GM18508 (cell line): ENCODE results near the gene ABI3BP.
"Not testable (repeated sequence)": the region's sequence is repeated elsewhere in the genome, so short reads cannot be mapped to it uniquely, and the experiment has no call there.

Source experiments
- ATAC-seq: cut with Tn5 transposase; IDR thresholded peaks from one replicate; pipeline ENCODE4 v1.9.1; 2021; ENCODE audit warnings: moderate number of reproducible peaks; ENCODE audit not compliant: insufficient read depth, unreplicated experiment

ABI3BP gene

DNA sequence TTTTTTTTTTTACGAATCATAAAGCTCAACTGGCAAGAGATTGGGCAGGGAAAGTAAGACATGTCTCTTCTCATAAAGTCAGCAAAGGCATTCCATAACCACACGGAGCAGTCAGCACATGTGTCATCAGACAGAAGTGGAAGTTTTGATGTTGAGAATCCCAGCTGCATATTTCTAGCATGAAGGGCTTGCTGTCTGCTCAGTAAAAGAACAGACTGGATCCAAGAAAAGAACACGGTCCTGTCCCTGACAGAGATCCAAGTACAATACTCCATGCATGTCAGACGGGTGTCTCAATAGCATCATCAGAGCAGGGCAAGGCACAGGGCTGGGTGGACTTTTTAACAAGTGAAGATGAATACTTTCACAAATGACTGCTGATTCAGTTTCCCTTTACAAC, 38.2 kb downstream of the ABI3BP start:
- no peak for ATAC-seq

DNA sequence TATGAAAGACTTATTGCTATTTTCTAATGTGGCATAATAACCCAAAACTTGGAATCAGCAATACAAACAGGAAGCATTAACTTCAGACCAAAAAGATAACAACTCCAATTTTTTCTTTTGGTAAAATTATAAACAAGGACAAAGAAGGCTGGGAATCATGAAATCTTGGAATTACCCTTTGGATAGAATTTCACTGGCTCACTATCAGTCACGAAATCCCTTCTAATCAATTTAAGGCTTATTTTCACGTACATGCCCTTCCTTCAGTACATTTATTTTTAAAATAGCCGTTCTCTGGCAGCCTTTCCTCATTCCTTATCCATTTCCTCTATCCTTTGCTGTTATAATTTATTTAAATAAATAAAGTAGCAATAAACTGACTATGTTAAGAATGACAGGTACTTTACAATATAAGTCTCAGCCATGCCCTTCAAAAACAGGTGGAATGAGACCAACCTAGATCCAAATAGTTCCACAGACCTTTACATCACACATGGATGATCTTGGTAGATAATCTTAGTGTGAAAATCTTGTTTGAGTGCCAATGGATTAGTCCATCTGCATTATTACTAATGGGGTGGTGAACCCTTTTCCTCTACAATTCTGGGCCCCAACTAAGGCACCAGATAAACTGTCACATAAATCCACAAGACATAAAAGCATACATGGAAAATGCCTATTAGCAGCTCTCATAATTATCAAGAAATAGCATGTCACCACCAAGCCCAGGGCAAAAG, 38.9 kb downstream of the ABI3BP start:
- no peak for ATAC-seq

DNA sequence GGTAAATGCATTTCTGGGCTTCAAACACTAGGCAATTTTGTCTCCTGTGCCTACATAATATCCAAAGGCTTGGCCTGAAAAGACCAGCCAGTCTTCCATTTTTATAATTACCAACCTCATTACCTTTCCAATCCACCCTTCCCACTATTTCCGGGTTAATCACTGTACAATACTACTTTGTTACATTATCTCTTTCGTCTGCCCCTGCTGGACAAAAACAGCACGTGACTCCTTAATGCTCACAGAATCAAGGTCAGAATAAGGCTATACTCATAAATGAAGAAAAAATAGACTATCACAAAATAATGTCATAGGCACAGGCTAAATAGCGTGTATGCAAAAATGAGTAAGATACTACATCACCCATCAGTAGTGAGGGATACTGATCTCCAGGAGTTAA, 40.1 kb downstream of the ABI3BP start:
- no peak for ATAC-seq

GRCh38 chr3:100947119-100947518, 46.1 kb downstream of the ABI3BP start:
- no peak for ATAC-seq

- ATAC-seq: not testable (repeated sequence)
Measured at GRCh38 chr3:100946096-100946495, 47.1 kb downstream of the ABI3BP start.

DNA sequence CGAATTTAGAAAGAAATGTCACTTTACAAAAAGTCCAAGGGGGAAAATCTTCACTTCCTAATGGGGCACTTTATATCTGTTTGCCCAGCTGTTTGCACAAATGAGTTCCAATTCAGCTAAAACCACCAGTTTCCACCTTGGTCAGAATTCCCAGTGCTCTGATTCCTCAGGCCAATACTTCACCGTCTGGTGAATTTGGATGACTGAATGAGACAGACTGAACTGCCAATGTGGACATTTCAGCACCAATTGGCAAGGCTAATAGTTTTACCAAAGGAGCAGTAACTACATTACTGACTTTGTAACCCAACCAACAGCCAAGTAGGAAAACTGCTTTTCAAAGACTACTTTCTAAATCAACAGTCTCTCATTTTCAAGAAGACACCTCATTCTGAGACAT, 51.8 kb downstream of the ABI3BP start:
- no peak for ATAC-seq

DNA sequence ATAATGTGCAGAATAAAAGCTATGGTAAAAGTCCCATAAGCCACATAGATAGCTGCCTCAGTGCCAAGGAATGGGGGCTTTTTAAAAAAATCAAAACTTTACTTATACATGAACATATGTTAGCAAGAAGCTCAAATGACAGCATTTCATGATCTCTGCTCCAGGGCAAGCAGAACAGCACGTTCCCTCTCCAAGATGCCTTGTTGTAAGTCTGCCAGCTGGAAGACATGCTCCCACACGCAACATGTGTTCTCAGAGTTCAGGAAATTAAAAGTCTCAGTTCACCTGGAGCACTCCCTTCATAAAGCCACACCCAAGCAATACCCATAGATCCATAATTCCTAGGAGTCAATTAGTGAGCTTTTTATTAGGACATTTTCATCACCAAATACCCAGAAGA, 52.2 kb downstream of the ABI3BP start:
- no peak for ATAC-seq

GRCh38 chr3:100936931-100937330, 56.3 kb downstream of the ABI3BP start:
- no peak for ATAC-seq

GRCh38 chr3:100932491-100932890, 60.7 kb downstream of the ABI3BP start:
- ATAC-seq: no peak

GRCh38 chr3:100928638-100929428, 64.4 kb downstream of the ABI3BP start:
- ATAC-seq: no peak

- ATAC-seq: no peak
Measured at GRCh38 chr3:100927775-100928174, 65.4 kb downstream of the ABI3BP start.

- ATAC-seq: no peak
Measured at GRCh38 chr3:100915706-100916495, 77.3 kb downstream of the ABI3BP start.

DNA sequence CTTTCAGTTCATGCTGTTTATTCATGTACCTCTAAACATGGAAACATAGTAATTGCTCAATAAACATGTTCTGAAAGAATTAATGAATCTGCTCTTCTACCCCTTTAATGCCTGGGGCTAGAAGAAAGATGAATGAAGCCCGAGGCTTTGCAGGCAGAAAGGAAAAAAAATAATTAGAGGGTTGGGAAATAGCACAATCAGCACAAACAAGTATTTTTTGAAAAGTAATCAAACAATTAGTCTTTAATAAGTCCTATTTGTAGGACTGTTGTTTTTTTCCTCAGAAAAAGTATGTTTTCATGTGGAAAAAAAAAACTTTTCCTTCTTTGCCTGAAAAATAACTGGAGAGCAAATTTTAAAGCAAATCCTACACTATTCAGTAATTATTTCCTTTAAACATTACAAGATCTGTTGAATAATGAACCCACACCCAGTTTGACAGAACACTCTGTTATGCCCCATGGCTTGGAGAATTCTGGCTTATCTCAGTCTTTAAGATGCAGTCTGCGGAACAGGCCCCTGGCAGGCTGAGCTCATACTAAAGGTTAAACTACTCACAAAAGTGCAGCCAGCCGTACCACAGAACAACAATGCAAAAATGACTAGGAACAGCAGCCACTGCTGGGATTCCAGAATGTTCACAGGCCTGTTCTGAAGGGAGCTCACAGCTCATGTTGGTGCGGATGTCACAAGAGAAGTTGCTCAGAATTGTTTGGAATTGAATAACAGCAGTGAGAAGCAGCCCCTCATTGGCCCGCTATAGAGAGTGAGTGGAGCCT, 79.2 kb downstream of the ABI3BP start:
- no peak for ATAC-seq

DNA sequence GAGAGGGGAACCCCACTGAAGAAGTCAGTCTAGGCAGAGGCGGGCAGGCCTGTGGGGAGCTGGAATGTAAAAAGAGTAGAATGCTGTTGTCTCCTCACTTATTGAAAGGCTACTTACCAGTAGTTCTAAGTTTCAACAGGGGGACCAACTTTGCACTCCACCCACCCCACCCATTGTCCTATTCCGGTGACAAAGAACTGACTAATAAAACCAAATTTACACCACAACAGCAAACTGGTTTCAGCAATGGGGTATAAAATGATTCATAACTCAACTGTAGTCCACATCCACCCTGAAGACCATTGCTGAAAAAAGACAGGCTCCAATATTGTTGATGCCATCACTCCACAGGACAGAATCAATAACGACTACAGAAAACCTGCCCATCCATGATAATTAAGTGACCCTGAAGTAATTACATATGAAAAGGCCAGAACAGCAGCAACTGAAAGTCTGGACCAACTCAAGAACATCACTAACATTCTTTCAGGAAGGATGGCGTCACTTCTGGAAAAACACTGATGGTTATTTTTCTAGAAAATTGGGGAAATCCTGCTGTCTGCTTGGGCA, 80.2 kb downstream of the ABI3BP start:
- no peak for ATAC-seq

DNA sequence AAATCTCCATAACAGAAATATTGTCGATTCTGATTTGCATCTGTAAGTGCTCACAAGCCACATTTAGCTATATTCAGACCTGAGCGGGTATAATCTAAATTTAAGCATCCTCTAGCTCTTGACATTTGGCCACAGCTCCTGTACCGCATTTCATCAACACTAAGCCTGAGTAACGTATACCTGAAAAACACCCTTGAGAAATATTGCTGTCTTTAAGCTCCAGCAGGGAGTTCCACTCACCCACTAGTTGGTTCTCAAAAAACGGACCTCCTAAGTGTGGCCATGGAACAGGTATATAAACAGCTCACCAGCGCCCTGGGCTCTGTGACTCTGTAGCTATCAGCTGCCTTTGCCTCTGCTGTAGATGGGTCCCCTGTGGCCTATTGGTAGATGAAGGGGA, 80.7 kb downstream of the ABI3BP start:
- no peak for ATAC-seq

DNA sequence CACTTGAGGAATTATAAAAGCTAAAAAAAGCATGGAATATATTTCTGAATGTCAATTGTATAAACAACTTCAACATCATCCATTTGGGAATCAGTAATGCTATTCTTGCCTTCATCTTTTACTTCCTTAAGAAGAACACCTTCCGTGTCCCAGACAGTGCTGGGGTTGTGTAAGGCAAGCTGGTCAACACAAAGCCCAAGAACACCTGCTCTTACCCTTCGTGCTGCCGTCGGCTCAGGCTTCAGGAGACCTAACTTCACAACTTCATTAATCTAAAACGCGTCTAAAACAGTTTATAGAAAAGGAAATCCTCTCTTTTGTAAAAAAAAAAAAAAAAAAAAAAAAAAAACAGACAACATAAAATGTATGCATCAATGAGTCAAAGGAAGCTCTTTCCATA, 81.3 kb downstream of the ABI3BP start:
- no peak for ATAC-seq

- no peak for ATAC-seq
Measured at GRCh38 chr3:100910986-100911385, 82.2 kb downstream of the ABI3BP start.

DNA sequence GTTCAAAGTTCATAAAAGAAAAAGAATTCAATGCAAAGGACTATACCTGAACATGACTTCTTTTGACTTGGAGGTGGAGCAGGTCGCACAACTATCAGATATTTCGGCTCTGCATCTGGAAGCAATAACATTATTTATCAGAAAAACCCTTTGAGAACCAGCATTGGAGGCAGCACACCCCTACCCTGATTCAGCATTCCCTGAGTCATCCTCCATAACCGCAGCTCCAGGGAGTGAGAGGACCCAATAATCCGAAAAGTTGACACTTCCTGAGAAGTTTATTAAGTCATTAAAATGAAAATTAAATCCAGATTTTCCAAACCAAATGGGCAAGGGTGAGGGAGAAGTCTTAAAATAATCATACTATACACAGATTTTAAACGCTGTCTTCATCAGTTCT, 90.6 kb downstream of the ABI3BP start:
- ATAC-seq: no peak

GRCh38 chr3:100900671-100901335, 92.4 kb downstream of the ABI3BP start:
- no peak for ATAC-seq
